Measurements from ENCODE around the gene TRAIP.
A peak's percentile ranks its signal among the peaks of the same experiment; 100 is the strongest.

TRAIP gene

GRCh38 chr3:49813497-49814174, 42.7 kb downstream of the TRAIP start, which contains the start of gene UBA7:
Gene UBA7, minus strand, starts transcription at chr3:49813953. Its CDS starts 166 bp downstream, at chr3:49813787.
- peak; percentile 88 for DNase-seq

- no peak for DNase-seq
These were observed 43.4 kb downstream of the TRAIP start for GRCh38 chr3:49812916-49813496.

- DNase-seq = peak; percentile 36
These were observed 48.8 kb downstream of the TRAIP start for GRCh38 chr3:49807431-49808114.

- DNase-seq = no peak
These were observed 49.5 kb downstream of the TRAIP start for GRCh38 chr3:49806850-49807249.

- peak; percentile 86 for DNase-seq
These were observed 50.3 kb downstream of the TRAIP start for GRCh38 chr3:49805897-49806701.

- peak; percentile 97 for DNase-seq
These were observed 51.0 kb downstream of the TRAIP start for GRCh38 chr3:49805367-49805782.

GRCh38 chr3:49804141-49805041, 52.0 kb downstream of the TRAIP start:
- DNase-seq = peak; percentile 23

- DNase-seq = peak; percentile 49
These were observed 52.8 kb downstream of the TRAIP start for GRCh38 chr3:49803465-49804140.

- peak; percentile 81 for DNase-seq
These were observed 53.5 kb downstream of the TRAIP start, which contains the start of gene INKA1 for GRCh38 chr3:49802719-49803464. Gene INKA1, plus strand, starts transcription at chr3:49803261. Its CDS starts 132 bp downstream, at chr3:49803393.

- no peak for DNase-seq
These were observed 55.2 kb downstream of the TRAIP start for GRCh38 chr3:49801160-49801559.

- DNase-seq = peak; percentile 70
These were observed 56.6 kb downstream of the TRAIP start, which contains the start of gene CDHR4 for GRCh38 chr3:49799761-49800160. Gene CDHR4, minus strand, starts transcription at chr3:49799873. Its CDS starts 61 bp downstream, at chr3:49799812.

- DNase-seq = no peak
These were observed 57.3 kb downstream of the TRAIP start for GRCh38 chr3:49799105-49799504.

- no peak for DNase-seq
These were observed 61.1 kb downstream of the TRAIP start for GRCh38 chr3:49794926-49795905.

GRCh38 chr3:49794431-49794830, 61.9 kb downstream of the TRAIP start:
- DNase-seq = no peak

- DNase-seq = no peak
These were observed 62.8 kb downstream of the TRAIP start for GRCh38 chr3:49793486-49794085.

GRCh38 chr3:49792371-49793150, 63.8 kb downstream of the TRAIP start:
- DNase-seq = no peak

GRCh38 chr3:49791571-49791970, 64.8 kb downstream of the TRAIP start:
- no peak for DNase-seq
